T-helper 2 cell treated with Interferon-gamma antibody and Interleukin-4, amounts not matched to agents 5 μg/mL and 100 μg/mL, for 36 hours (primary cell): ENCODE results near the gene TAF1B.

Experiments used
- DNase-seq: peaks from one replicate; pipeline ENCODE4 v3.0.0; 2021; ENCODE audit warnings: low spot score
- H3K27ac Mint-ChIP-seq: one replicate; pipeline ENCODE4 v1.8.0; 2021; ENCODE audit warnings: mild to moderate bottlenecking, mixed read lengths
- H3K27me3 Mint-ChIP-seq: one replicate; pipeline ENCODE4 v1.8.0; 2021; ENCODE audit warnings: low read depth, mixed read lengths
- H3K36me3 Mint-ChIP-seq: one replicate; pipeline ENCODE4 v1.8.0; 2021; ENCODE audit warnings: low read depth, mixed read lengths
- H3K4me1 Mint-ChIP-seq: one replicate; pipeline ENCODE4 v1.8.0; 2021; ENCODE audit warnings: low read depth, mixed read lengths
- H3K4me3 Mint-ChIP-seq: one replicate; pipeline ENCODE4 v1.8.0; 2022; ENCODE audit warnings: mild to moderate bottlenecking, moderate library complexity, mixed read lengths
- H3K9me3 Mint-ChIP-seq: one replicate; pipeline ENCODE4 v1.8.0; 2021; ENCODE audit warnings: mixed read lengths

TAF1B gene

DNA sequence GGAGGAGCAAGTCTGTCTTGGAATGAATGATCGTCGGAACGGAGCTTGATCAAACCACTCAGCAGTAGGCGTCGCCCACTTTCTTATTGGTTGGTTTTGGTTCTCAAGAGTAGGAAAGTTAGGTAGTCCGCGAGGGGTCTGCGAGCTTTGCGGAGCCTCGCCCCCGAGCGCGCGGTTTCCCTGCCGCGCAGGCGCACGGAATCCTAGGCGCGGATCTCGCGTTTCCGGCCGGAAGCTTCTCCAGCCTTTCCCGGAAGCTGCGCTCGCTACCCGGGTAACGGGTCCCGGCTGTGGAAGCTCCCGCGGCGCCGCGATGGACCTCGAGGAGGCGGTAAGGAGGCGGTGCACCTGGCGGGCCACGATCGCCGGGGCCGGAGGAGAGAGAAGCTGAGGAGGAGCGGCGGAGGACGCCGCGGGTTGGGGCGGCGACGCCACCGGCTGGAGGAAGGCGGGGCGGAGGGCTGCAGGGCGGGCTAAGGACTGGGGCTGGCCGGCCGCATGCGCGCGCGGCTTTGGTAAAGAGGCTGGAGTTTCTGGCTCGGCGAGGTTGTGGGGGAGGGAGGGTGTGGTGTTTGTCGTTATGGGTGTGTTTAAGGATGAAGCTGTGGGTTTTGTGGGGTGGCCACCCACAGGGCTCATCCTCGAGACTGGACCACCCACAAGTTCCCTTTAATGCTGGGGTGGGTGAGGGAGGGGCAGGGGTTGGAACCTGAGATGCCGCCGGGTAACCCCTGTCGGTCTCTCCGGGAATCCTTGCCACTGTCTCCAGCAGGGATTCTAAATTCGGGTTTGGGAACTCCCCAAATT lies at the start of gene TAF1B:
Gene TAF1B (plus strand): TSS at position 246 of the 807 bp plus-strand sequence. CDS start 68 bp downstream, at position 314.
- no peaks in the 10 kb centered on the region for H3K9me3 Mint-ChIP-seq
- peaks cover 49% of the 10 kb centered on the region for H3K4me1 Mint-ChIP-seq
- peak within 1 kb of the TSS; percentile 94 for H3K27ac Mint-ChIP-seq
- H3K4me3 Mint-ChIP-seq, result peak within 1 kb of the TSS; percentile 94
- H3K36me3 Mint-ChIP-seq, result peaks cover 35% of the 10 kb centered on the region
- H3K27me3 Mint-ChIP-seq, result no peaks in the 10 kb centered on the region
- peak; percentile 92 for DNase-seq

DNA sequence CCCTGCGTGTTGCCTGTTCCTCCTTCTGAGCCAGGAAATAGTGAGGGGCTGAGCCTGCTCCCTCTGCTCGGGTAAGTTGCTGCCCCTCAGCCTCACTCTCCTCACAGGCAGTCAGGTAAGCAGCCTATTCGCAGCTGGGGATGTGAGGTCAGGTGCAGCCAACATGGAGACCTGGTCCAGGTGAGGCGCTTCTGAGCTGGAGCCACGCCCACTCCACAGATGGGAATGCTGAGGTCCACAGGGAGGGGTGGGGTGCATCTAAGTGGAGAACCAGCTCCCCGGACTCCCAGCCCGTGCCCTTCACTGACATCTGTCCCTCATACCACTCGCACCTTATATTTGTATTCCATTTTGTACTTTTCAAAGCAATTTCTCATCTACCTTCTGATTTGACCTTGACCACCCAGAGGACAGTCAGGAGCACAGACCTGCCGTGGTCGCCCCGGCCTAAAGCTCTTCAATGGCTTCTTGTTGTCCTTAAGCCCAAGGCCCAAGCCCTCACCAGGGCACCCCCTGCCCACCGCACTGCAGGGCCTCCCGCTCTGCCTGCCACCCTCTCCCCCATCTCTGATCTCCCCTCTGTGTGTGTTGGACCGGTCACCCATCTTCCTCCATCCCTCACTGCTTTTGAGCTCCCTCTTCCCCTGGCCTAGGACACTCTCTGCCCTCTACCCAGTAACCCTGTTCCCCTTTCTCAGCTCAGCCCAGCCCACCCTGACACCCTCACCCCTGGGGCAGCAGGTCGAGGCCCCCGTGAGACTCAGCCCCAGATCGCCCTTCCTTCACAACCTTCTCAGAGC lies 49.2 kb upstream of the TAF1B start:
- peaks cover 2% of the 10 kb centered on the region for H3K9me3 Mint-ChIP-seq

DNA sequence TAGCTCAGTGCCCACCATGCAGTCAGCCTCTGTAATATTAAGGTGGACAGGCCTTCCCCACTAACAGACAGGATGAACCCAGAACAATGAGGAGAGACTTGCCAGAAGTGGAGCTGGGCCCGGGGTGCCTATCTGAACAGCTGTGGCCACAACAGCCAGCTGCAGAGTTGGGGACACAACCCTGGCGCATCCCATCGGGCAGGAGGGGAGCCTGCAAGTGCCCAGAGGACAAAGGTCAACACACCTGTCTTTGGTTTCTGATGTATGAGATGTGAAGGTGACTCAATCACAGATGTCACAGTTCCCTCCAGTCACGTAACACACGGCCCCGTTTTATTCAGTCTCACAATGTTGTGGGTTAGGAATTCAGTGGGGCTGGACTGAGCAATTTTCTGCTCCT lies 48.2 kb upstream of the TAF1B start:
- H3K4me3 Mint-ChIP-seq, result no peak overlapping the region
- no peak for DNase-seq
- no peak overlapping the region for H3K27ac Mint-ChIP-seq
- peaks cover 4% of the 10 kb centered on the region for H3K27me3 Mint-ChIP-seq
- peaks cover 23% of the 10 kb centered on the region for H3K4me1 Mint-ChIP-seq
- H3K9me3 Mint-ChIP-seq, result no peaks in the 10 kb centered on the region
- peaks cover 1% of the 10 kb centered on the region for H3K36me3 Mint-ChIP-seq

More for the DNA sequence above, 49.2 kb upstream of the TAF1B start:
- DNase-seq, result no peak
- Mint-ChIP-seq H3K4me3 (no peak overlapping the region), H3K4me1 (peaks cover 14% of the 10 kb centered on the region), H3K27ac (peak overlapping the region; percentile 26), H3K36me3 (peaks cover 1% of the 10 kb centered on the region), H3K27me3 (peaks cover 4% of the 10 kb centered on the region)

DNA sequence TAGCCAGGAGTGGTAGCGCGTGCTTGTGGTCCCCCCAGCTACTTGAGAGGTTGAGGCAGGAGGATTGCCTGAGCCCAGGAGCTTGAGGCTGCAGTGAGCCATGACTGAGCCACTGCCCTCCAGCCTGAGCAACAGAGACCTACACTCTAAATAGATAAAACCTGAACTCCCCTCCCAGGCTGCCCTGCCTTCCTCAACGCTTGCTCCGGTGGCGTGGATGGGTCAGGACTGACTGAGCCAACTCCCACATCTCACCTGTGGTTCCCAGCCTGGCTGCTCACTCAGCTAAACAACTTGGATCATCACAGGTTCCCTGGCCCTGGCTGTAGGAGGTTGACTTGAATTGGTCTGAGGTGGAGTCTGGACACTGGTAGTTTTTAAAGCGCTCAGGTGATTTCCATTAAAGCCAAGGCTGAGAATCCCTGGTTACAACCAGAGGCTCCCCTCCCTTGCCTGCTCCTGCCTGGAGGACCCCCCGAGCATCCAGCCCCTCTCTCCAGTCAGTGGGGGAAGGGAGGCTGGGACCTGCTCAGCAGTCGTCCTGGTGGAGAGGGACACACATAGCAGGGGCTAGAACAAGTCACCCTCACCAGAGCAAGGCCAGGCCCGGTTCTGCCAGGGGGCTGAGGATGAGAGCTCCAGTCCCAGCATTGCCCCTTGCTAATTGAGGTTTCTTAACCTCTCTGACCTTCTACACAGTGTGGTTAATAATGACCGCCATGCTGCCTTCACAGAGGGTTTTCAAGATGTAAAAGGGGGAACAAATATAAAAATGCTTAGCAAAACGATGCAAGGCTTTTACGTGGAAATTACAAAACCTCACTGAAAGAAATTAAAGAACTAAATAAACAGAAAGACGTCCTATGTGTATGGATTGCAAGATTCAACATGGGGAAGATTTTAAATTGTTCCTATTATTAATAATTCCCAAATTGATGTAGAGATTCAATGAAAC lies 46.9 kb upstream of the TAF1B start:
- no peak for DNase-seq
- peaks cover 4% of the 10 kb centered on the region for H3K27me3 Mint-ChIP-seq
- no peak overlapping the region for H3K27ac Mint-ChIP-seq
- peaks cover 1% of the 10 kb centered on the region for H3K36me3 Mint-ChIP-seq
- no peaks in the 10 kb centered on the region for H3K9me3 Mint-ChIP-seq
- peaks cover 25% of the 10 kb centered on the region for H3K4me1 Mint-ChIP-seq
- H3K4me3 Mint-ChIP-seq, result no peak overlapping the region

DNA sequence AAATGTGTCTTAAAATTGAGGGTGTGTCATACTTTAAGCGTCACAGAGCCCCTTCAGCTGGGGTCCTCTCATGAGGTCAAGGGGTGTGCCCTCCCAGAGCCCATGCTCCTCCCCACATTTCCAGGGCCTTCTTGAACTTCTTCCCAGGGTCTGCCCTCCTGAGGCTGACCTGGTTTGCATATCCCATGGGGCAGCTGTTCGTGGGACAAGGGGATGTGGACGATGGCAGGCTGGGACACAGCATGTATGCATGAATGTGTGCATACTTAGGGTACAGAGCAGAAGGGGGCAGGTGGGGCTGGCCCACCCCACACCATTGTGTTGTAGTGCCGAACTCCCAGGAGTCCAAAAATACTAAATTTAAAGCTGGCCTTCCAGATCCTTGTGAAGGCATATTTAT lies 46.2 kb upstream of the TAF1B start:
- H3K9me3 Mint-ChIP-seq, result no peaks in the 10 kb centered on the region
- H3K36me3 Mint-ChIP-seq, result peaks cover 1% of the 10 kb centered on the region

DNA sequence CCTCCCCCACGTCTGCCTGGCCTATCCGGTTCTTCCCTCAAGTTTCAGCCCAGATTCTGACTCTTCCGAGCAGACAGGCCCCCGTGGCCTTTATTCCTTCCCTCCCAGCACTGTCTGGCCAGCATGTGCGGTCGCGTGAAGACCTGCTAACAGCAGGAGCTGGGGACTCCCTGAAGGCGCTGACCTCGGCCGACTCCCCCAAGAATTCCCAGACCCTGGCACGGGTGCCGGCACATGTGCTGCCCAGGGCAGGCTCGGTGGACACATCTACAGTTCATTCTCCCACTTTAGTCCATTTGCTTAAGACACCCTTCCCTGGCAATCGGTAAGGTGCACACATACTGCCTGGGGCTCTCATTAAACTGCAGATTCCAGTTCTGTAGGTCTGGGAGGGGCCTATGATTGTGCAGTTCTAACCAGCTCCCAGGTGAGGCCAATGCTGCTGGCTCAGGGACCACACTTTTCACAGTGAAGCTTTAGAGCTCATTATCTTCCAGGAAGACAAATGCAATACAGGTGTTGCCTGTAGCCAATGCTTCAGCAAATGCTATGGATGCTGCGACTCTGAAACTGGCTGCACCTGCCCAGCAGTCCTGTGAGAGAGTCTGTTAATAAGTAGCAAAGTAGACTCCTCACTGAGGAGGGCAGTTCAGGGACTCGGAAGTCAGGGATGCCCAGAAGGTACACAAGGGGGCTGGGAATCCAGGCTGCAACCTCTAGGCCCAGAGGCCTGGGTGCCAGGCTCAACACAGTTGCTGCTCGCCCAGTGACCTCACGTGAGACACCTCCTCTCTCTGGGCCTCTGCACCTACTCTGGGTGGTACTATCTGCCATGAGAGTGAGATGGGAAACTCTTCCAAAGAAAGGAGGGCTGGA lies 45.4 kb upstream of the TAF1B start:
- H3K27ac Mint-ChIP-seq, result peak overlapping the region; percentile 82

More for the DNA sequence above, 46.2 kb upstream of the TAF1B start:
- Mint-ChIP-seq H3K27ac (no peak overlapping the region), H3K4me1 (peaks cover 26% of the 10 kb centered on the region), H3K27me3 (no peaks in the 10 kb centered on the region), H3K4me3 (no peak overlapping the region)
- DNase-seq, result no peak

DNA sequence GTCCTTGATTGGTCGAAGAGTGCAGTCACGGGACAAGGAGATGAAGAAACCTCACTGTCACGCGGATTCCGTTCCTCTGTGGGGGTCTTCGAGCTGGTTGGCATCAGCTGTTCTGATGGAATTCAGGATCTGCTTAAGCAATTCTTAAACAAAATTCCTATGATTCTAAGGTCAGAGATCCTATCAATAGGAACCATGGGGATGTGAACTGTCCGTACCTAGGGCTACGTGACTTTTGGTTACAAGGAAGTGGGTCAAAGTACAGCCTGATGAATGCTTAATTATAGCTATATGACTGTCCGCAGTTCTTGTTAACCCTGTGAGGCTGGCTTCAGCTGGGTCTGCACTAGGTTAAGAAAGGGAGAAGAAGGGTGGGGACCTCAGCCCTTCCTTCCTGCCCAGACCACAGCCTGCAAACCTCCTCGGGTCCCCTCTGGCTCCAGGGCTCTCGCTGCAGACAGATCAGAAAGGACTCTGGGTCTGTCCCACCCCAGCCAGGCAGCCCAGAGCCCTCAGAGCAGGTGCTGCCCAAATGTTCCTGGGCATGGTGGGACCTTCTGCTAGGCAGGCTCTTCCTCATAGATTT lies 44.2 kb upstream of the TAF1B start:
- no peak for DNase-seq
- Mint-ChIP-seq H3K9me3 (no peaks in the 10 kb centered on the region), H3K27me3 (no peaks in the 10 kb centered on the region), H3K36me3 (peaks cover 1% of the 10 kb centered on the region), H3K4me1 (peaks cover 26% of the 10 kb centered on the region), H3K4me3 (peak overlapping the region; percentile 79), H3K27ac (peak overlapping the region; percentile 91)

More for the DNA sequence above, 45.4 kb upstream of the TAF1B start:
- Mint-ChIP-seq H3K36me3 (peaks cover 1% of the 10 kb centered on the region), H3K4me1 (peaks cover 26% of the 10 kb centered on the region), H3K4me3 (no peak overlapping the region), H3K27me3 (no peaks in the 10 kb centered on the region), H3K9me3 (no peaks in the 10 kb centered on the region)
- DNase-seq, result no peak

DNA sequence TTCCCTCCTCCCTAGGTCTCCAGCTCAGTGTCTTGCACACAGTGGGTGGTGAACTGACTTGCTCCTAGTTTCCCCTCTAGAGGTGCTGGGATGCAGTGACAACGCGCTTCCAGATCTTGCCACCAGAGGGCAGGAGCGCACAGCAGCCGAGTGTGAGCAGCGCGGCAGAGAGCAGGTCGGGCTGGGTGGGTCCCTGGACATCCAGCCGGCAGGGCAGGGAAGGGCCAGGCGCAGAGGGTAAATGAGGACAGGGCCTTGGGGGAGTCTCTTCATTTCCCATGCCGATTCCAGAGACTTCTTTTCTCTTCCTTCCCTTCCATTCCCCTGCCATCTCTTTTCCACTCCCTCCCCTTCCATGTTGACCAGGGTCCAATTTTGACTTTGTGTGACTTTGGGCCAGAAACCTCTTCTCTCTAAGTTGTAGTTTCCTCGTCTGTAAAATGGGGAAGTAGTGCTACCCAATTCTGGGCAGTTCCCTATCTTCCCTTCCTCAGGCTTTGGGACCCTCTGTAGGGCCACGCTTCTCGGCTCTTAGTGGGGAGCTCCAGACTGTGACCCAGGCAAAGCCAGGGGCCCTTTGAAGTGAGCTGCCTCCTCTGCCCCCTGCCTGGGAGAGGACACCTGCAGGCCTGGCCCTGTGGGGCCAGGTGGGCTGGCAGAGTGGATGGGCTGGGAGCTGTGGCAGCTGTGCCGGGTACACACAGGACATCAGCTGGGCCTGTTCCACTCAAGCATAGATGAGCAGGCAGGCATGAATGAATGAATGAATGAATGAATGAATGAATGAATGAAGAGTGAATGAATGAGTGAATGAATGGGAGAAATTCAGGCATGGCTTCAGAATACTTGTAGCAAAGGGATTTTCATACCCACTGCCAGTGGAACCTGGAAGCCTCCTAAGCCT lies 43.3 kb upstream of the TAF1B start:
- H3K27ac Mint-ChIP-seq, result peak overlapping the region; percentile 91
- peaks cover 5% of the 10 kb centered on the region for H3K27me3 Mint-ChIP-seq
- DNase-seq, result peak; percentile 82
- H3K9me3 Mint-ChIP-seq, result no peaks in the 10 kb centered on the region
- peaks cover 26% of the 10 kb centered on the region for H3K4me1 Mint-ChIP-seq
- H3K36me3 Mint-ChIP-seq, result no peaks in the 10 kb centered on the region
- peak overlapping the region; percentile 79 for H3K4me3 Mint-ChIP-seq

DNA sequence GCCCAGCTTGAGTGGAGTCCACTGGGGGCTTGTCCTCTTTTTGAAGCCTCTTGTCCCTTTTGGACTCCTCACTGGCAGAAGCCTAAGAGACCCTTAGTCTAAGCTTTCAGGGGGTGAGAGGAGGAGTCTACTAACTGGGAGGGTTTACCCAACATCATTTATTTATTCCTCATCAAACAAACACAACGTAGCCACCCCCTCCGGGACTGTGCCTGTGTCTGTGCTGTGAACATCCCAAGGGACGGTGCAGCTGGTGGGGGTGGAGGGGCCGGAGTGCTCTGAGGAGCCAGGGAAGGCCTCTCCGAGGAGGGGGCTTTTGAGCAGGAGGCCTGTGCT lies 42.7 kb upstream of the TAF1B start:
- no peak overlapping the region for H3K27ac Mint-ChIP-seq
- H3K4me1 Mint-ChIP-seq, result peaks cover 26% of the 10 kb centered on the region
- H3K27me3 Mint-ChIP-seq, result peaks cover 5% of the 10 kb centered on the region
- H3K9me3 Mint-ChIP-seq, result no peaks in the 10 kb centered on the region
- no peaks in the 10 kb centered on the region for H3K36me3 Mint-ChIP-seq
- no peak overlapping the region for H3K4me3 Mint-ChIP-seq
- no peak for DNase-seq

DNA sequence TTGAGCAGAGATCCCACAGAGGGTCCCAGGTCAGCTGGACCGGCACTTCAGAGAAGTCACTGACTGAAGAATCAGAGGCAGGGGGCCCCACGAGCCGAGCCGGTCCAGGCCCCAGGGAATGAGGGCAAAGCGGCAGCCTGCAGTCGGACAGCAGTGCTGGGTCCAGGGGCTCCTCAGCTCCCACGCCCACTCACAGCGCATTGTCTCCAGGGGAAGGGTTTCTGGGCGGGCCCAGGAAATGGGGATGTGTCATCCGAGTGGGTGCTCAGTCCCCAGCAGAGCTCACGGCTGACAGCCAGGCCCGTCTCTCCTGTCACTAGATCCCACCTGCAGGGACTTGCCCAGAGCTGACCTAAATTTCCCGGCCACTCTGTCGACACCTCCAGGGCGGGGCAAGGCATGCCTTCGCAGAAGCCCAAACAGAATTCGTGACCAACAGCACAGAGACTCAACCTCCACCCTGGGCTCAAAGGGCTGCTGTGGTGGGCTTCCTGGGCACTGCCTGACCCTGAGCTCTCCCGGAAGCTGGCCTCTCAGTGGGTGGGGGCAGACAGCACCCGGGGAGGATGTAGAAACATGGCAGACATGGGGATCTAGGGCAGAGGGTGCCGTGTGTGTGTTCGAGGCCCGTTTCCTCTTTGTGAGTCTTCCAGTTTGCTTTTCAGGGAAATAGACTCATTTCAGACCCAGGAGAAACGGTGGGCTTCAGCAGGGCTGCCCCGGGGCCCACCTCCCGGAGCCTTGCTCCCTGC lies 42.1 kb upstream of the TAF1B start:
- peaks cover 26% of the 10 kb centered on the region for H3K4me1 Mint-ChIP-seq
- H3K27me3 Mint-ChIP-seq, result peaks cover 9% of the 10 kb centered on the region
- H3K36me3 Mint-ChIP-seq, result no peaks in the 10 kb centered on the region
- DNase-seq, result peak; percentile 32
- H3K4me3 Mint-ChIP-seq, result no peak overlapping the region
- H3K27ac Mint-ChIP-seq, result no peak overlapping the region
- no peaks in the 10 kb centered on the region for H3K9me3 Mint-ChIP-seq

DNA sequence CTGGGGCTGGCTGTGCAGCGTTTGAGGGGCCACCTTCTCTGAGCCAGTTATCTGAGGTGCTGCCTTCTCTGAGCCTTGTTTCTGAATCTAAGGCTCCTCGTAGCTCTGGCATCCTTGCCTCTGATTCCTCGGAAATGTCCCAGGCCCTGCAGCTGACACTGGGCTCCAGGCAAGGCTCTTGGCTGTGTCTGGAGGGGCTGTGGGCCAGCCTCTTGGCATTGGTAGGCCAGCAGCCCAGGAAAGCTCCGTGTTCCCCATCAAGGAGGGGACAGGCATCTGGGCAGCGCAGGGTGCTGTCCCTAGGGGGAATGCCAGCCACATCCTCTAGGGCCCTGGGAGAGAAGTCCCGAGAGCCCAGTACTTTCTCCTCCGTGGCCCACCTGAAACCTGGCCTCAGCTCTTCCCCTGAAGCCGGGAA lies 40.7 kb upstream of the TAF1B start:
- Mint-ChIP-seq H3K36me3 (no peaks in the 10 kb centered on the region), H3K9me3 (no peaks in the 10 kb centered on the region), H3K4me3 (no peak overlapping the region), H3K27ac (no peak overlapping the region), H3K4me1 (peaks cover 26% of the 10 kb centered on the region), H3K27me3 (peaks cover 10% of the 10 kb centered on the region)
- DNase-seq, result no peak
